GM21528 (cell line): ENCODE data around the gene PIN4.
"Not testable (repeated sequence)": the region's sequence is repeated elsewhere in the genome, so short reads cannot be mapped to it uniquely, and the experiment has no call there.

Experiments used
- ATAC-seq: cut with Tn5 transposase; IDR thresholded peaks from one replicate; pipeline ENCODE4 v1.9.1; 2021; ENCODE audit warnings: mild to moderate bottlenecking, moderate library complexity; ENCODE audit not compliant: unreplicated experiment, low FRiP score

The PIN4 gene

DNA sequence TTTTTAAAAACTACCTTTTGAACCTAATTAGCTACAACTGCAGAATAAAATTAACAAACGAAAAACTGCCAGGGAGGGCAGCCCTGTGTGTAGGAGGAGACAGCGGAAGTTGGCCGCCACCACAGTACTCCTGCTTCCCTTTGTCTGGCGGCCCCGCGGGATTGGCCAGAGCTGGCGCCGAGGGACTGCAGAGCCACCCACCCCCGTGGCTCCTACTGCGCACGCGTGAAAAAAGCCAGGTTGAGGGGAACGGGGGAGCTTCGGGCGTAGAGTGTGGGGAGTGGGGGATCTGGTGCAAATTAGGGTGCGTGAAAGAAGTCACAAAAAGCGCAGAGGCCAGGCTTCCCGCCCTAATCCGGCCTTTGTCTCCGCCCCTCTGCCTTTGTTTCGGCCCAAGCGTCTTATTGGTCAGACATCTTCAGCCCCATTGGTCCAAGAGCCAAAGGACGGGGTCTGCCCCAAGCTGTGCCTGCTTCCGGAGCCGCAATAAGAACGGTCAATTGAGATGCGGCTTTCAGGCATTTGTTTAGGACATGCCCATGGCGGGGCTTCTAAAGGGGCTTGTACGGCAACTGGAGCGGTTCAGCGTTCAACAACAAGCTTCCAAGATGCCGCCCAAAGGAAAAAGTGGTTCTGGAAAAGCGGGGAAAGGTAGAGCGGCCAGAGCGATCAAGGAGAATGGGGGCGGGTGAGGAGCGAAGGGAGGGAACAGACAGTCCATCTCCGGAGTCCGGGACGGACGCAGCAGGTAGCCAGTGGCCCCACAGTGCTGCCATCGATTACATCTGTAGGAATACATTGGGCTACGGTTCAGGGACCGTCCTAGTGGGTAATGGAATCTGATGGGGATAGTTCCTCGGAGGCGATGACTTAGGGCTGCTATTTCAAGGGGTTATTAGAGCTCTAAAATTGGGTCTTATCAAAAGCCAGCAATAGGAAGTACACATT is at the start of gene PIN4:
Gene PIN4, plus strand, starts transcription at position 580 of the 948 bp plus-strand sequence. Its CDS starts 29 bp downstream, at position 609.
- ATAC-seq, result peak; percentile 98

DNA sequence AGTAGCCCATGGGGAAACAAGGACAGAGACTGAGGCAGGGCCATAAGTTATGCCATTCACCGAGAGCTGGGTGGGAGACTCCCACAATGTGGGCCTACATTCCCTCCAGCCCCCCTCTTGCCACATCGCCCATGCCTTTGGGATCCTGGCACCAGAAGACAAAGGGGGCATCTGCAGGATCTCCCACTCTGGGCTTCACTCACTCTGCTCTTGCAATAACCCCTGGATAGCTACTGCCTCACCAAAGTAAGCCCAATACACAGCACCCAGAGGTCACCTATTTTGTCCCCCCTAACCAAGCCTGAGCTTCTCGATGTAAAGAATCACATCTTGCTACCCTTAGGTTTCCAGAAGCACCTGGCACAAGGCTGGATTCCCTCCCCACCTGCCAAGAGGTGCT is 49.1 kb upstream of the PIN4 start:
- no peak for ATAC-seq

DNA sequence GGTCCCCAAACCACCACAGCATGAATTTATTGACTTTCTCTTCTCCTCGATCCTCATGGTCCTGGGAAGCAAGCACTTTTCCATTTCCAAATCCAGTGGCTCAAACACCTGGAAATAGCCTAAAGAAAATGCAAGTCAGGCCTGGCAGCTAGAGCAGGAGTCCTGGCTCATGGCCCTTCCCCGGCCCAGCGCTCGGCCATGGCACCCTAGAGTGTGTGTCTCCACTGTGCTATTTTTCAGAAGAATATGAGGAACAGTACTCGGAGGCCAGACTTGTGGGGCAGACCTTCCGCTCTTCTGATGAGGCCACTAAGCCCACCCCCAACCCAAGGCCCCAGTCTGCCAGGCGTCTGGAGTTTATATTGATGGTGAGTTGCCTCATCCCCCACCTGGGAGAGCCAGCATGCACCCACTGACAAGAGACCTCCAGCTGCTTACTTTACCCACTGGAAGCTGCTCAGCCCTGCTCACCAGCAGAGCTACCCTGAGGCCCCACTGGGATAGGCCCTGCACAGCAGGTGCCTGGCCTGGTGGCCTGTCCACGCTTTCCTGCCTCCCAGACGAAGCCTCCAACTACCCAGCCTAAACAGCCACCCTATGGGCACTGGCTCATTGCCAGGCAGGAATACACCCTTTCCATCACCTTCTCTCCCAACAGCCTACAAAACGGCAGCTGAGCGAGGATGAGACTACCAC is 47.6 kb upstream of the PIN4 start:
- no peak for ATAC-seq

DNA sequence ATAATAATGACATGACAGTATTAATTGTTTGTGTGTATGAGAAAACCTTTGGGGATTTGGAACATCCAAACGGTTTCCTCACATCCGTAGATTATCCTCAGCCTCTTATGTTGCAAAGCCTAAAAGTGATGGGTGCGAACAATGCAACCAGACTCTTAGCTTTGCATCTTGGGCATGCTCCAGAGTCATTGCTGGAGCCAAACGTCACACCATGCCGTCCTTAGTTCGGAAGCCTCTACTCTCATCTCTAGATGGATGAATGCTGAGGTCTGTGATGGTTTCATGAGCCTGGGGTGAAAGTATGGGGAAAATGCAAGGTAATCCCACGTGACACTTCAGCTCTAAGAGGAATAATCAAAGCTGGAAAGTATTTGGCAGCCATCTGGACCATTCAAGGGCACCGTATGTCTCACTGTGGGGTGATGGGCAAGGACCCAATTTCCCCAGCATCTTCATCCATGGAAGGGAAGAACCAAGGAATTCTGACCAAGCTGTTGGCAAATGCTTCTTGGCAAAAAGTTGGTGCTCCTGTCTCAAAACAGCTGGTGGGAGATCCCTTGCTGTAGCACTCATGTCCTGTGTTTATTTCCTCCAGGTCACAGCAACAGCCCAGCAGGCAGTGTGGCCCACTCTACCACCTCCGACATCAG is 43.6 kb upstream of the PIN4 start:
- no peak for ATAC-seq

DNA sequence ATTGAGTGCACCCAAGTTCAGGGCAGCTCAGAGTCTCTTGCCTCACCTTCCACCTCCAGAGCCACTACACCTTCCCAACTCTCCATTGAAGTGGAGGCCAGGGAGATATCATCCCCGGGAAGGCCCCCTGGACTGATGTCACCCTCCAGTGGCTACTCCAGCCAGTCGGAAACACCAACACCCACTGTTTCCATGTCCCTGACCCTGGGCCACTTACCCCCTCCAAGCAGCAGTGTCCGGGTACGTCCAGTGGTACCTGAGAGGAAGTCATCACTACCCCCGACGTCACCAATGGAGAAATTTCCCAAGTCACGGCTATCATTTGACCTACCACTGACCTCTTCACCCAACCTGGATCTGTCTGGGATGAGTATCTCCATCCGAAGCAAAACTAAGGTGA is 42.0 kb upstream of the PIN4 start:
- no peak for ATAC-seq

DNA sequence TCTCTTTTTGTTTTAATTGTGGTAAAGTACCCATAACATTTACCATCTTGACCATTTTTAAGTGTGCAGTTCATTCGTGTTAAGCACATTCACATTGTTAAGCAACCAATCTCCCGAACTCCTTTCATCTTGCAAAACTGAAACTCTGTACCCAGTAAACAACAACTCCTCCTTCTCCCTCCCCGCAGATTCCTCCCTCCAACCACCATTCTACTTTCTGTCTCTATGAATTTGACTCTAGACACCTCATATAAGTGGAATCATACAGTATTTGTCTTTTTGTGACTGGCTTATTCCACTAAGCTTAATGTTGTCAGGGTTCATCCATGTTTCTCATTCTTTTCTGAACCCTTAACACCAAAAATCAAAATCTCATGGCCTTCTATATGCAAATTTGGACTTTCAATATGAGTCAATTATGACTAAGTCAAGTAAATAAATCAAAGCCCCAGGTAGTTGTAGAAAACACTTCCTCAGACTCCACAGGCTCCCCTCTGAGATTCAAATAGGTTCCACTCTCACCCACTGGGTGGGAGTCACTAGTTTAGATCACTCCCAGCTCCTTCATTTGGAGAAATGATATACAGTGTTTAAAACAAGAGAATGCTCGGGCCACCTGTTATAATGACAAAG is 40.1 kb upstream of the PIN4 start:
- no peak for ATAC-seq

DNA sequence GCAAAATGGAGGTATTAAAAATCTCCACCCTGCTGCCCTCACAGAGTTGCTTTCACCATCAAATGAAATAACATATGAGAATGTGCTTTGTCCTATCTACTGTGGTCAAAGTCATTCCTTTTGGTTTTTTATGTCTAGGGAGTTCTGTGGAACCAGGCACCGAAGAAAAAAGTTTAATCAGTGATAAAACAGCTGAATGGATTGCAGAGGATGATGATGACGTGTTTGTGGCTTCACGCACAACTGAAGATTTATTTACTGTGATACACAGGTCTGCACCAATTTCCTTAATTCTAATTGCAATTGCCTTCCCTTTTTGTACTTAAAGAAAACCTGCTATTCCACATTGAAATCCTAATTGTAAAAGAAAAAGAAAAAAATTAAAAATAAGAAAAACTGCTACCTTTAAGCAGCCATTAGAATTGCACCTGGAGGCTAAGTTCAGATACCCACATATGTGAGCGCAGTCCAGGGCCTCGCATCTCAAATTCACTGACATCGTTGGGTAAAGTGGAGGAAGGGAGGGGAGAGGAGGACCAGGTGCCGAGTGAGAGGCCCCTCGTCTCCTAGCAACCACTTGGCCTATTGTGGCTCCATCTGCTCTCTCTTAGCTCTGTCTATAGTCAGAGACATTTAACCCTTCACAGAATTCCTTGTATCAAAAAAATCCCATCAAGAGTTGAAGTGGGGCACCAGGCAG is 39.3 kb upstream of the PIN4 start:
- no peak for ATAC-seq

DNA sequence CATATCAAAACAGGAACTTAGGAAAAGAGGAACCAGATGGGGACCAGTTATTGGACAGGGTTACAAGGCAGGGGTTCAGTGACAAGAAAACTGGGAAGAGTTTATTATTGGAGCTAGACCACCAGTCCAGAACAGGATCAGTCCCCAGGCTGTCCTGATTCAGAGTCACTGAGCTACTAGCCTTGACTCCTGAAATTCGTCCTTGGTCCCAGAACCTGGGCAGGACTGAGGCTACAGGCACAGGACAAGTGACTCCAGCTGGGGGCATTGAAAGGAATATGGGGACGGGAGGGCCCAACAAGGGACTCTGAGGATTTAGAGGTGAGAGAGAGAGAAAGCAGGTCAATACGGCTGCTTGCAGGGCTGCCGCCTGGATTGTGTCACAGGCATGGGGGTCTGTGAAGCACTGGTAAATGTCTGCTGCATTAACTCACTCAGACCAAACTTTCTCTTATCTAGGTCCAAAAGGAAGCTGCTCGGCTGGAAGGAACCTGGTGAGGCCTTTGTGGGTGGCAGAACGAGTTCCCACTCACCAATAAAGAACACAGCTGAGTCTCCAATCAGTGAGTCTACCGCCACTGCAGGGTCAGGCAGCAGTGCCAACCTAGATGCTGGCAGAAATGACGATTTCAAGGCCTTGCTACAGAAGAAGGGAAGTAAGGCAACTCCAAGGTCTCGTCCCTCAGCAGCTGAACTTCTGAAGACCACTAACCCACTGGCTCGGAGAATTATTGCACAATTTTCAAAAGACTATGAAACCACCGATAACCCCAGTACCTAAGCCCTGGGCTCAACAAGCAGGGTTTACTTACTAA is 38.6 kb upstream of the PIN4 start:
- ATAC-seq, result no peak

DNA sequence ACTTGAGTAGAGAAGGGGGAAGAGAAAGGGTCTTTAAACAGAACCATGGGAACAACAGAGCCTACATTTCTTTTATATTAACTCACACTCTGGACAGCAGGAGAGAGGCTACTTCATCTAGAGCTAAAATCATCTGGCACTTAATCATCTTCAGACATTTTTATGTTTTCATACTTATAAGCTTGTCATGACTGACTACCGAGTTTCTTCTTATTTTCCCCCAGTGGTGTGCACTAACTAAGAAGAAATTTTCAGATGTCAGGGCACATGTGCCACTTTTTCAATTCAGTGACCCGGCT is 38.0 kb upstream of the PIN4 start:
- ATAC-seq, result no peak

DNA sequence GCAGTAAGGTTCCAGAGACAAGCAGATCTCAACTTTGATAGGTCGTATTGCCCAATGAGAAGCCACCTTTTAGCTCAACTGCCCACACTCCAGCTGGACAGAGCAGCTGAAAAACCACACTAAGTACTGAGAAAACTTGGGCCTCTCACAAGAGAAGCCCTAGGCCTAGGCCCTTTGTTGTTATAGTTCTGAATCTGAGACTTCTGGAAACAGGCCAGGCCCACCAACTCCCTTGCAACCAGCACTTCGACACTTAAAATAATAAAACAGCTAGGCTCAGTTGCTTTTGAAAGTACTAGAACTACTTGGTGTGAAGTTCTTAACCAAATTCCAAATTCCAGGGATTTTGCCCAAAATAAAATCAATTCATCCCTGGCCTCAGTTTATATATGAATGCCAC is 36.4 kb upstream of the PIN4 start:
- no peak for ATAC-seq

DNA sequence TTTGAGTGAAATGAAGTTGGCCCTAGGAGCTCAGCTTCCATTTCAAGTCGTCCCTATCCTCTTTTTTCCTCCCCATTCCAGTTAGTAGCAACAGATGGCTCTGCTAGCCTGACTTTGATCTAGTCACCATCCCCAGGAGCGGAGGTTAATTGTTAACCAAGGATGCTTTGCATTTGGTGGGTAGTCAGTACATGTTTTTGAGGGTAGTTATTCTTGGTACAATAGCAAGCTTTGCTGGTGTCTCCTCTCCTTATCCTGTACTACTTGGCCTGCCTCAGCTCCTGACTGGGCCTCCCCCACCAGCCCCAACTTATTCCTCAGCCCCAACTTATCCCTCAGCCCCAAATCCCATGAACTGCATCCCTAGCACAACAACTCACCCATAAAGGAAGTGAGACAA is 35.0 kb upstream of the PIN4 start:
- no peak for ATAC-seq

DNA sequence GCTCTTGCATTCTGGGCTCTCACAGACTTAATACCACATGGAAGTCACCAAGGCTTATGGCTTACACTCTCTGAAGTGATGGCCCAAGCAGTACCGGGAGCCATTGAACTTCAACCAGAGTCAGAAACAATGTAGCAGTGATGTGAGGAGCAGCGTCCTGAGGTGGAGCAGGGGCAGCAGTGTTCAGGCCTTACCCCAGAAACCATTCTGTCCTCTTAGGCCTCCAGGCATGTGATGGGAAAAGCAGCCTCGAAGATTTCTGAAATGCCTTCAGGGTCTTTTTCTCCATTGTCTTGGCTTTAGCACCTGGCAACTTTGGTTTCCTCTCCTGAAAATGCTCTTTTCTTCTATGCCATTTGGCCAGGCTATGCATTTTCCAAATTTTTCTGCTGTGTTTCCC is 22.8 kb upstream of the PIN4 start:
- ATAC-seq, result no peak

DNA sequence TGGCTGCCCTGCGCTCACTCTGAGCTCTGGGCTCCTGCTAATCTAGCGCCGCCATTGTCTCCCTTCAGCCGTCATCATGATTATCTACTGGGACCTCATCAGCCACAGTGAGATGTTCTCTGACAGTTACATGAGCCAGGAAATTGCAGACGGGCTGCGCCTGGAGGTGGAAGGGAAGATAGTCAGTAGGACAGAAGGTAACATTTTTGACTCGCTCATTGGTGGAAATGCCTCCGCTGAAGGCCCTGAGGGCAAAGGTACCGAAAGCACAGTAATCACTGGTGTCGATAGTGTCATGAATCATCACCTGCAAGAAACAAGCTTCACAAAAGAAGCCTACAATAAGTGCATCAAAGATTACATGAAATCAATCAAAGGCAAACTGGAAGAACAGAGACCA is 21.8 kb upstream of the PIN4 start:
- no peak for ATAC-seq

DNA sequence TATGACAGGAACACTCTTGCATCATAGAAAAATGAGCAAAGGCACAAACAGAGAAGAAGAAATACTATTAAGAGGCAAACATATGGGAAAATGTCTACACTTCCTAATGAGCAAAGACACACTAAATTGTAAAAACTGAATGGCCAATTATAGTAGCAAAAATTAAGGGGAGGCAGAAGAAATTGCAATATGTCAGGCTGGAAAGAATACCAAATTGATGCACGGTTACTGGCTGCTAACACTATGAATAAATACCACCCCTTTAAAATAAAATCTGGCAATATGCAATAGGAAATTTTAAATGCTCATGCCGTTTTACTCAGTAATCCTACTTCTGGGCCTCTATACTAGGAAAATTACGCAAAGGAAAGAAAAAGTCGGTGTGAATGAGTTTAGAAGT is 16.0 kb upstream of the PIN4 start:
- ATAC-seq, result no peak

DNA sequence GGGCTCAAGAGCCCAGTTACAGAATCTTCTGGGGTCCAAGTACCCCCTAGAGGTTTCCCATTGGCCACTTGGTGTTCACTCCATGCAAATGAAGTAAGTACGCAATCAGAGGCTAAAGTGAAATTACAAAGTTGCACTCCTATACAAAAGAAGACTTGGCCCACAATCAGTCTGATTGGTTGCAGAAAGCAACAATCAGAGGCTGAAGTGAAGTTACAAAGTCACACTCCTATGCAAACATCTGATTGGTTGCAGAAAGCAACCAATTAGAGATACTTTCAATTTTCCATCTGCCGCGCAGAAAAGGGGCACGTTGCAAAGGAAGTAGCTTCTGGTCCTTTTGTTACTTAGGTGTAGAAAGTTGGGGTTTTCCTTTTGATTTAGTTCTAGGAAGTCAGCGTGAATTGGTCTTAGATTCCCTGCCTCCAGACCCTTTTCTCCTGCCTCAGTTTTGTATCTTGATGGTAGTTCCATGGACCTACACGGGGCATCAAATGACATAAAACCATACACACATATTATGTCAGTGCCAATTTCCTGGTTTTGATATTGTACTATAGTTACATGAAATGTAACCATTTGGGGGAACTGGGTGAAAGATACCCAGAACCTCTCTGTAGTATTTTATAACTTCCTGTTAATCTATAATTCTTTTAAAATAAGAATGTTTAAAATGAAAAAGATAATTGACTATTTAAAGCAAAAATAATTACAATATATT is 12.4 kb upstream of the PIN4 start:
- ATAC-seq, result no peak

DNA sequence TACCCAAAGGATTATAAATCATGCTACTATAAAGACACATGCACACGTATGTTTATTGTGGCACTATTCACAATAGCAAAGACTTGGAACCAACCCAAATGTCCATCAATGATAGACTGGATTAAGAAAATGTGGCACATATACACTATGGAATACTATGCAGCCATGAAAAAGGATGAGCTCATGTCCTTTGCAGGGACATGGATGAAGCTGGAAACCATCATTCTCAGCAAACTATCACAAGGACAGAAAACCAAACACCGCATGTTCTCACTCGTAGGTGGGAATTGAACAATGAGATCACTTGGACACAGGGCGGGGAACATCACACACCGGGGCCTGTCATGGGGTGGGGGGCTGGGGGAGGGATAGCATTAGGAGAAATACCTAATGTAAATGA is 5.3 kb upstream of the PIN4 start:
- ATAC-seq, result not testable (repeated sequence)

DNA sequence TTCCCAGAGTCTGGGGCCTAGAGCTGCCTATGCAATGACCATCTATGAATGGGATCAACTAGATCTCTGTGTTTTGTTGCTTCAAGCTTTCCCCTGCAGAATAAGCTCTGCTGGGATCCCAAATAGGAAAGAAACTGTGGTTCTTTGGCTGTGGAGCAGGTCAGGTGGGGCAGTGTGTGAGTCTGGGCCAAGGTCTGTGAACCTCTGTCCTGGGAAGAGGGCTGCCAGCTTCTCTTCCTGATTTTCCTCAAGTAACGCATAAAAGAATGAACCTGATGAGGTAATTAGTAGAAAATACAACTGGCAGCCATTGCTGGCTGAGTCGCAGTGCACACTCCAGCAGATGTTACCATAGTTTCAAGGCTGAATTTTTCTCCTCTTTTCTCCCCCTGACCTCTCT is 4.6 kb upstream of the PIN4 start:
- no peak for ATAC-seq

DNA sequence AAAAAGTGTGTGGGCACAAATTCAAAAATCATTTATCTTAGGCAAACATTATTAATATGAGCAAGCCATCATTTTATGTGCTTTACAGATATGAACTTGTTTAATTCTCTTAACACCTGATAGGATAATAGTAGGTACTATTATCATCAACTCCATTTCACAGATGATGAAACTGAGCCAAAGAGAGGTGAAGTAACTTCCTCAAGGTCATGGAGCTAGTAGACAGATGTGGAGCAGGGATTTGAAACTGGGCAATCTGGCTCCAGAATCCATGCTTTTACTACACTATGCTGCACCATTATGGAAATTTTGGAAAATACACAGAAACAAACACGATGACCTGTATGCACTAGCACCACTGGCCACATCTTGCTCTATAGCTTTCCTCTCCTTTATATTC is 1.0 kb upstream of the PIN4 start:
- no peak for ATAC-seq

DNA sequence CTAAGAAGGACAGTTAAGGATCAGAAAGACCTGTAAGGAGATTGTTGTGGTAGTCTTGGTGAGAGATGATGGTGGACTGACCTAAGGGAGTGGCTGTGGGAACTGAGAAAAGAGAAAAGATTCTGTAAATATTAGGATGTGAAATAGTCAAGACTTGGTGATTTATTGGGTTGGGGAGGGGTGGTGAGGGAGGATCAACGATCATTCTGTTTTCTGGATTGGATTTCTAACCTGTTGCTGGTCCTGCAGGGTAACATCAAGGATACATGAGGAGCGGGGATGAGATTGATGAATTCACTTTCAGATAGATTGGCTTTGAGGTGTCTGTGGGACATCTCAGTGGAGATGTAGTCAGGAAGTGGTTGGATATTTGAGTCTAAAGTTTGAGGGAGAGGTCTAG is 1.4 kb downstream of the PIN4 start:
- ATAC-seq, result no peak
